Osteocyte (in vitro differentiated cells): ENCODE measurements around the gene PIGK. TPM values are rescaled to one million over a fixed set of nuclear protein-coding genes. Genes with fewer than 3 reads are reported as not detected.

Experiments
- DNase-seq: peaks from one replicate; pipeline ENCODE4 v3.0.0; 2021; ENCODE audit warnings: mixed read lengths; ENCODE audit not compliant: unreplicated experiment; ENCODE audit errors: extremely low spot score
- H3K27ac Mint-ChIP-seq: one replicate; pipeline ENCODE4 v1.8.0; 2021; ENCODE audit warnings: mild to moderate bottlenecking, mixed read lengths; ENCODE audit not compliant: unreplicated experiment
- H3K27me3 Mint-ChIP-seq: one replicate; pipeline ENCODE4 v1.8.0; 2021; ENCODE audit warnings: mixed read lengths; ENCODE audit not compliant: unreplicated experiment
- H3K36me3 Mint-ChIP-seq: one replicate; pipeline ENCODE4 v1.8.0; 2021; ENCODE audit warnings: mixed read lengths; ENCODE audit not compliant: unreplicated experiment
- H3K4me1 Mint-ChIP-seq: one replicate; pipeline ENCODE4 v1.8.0; 2021; ENCODE audit warnings: mixed read lengths; ENCODE audit not compliant: unreplicated experiment
- H3K4me3 Mint-ChIP-seq: one replicate; pipeline ENCODE4 v1.8.0; 2021; ENCODE audit warnings: mild to moderate bottlenecking, moderate library complexity, mixed read lengths; ENCODE audit not compliant: unreplicated experiment
- H3K9me3 Mint-ChIP-seq: one replicate; pipeline ENCODE4 v1.8.0; 2021; ENCODE audit warnings: mixed read lengths; ENCODE audit not compliant: unreplicated experiment
- CTCF ChIP-seq: fragments of 200-600 bp; sonication (generic); IDR thresholded peaks from 2 replicates; pipeline ENCODE4 v1.5.0; 2021; ENCODE audit warnings: antibody characterized with exemption, mild to moderate bottlenecking, moderate library complexity
- total RNA-seq: library from RNA; stranded (reverse); gene quantifications from 2 replicates; pipeline ENCODE4 v1.2.1, GENCODE V29; 2021

Gene PIGK
- total RNA-seq, 1 donor from 2014 or later = 53.8 TPM

GRCh38 chr1:77234096-77234495 lies 14.9 kb upstream of the PIGK start:
- H3K36me3 Mint-ChIP-seq = peaks cover 2% of the 10 kb centered on the region
- H3K4me3 Mint-ChIP-seq = no peak overlapping the region
- DNase-seq = no peak
- H3K27ac Mint-ChIP-seq = no peak overlapping the region
- no peak for TF ChIP-seq CTCF
- no peaks in the 10 kb centered on the region for H3K27me3 Mint-ChIP-seq
- H3K9me3 Mint-ChIP-seq = peaks cover 12% of the 10 kb centered on the region
- H3K4me1 Mint-ChIP-seq = peaks cover 14% of the 10 kb centered on the region

GRCh38 chr1:77232829-77233228 lies 13.6 kb upstream of the PIGK start:
- Mint-ChIP-seq H3K9me3 (peaks cover 12% of the 10 kb centered on the region), H3K4me3 (no peak overlapping the region), H3K27ac (no peak overlapping the region), H3K4me1 (peaks cover 19% of the 10 kb centered on the region), H3K36me3 (peaks cover 2% of the 10 kb centered on the region), H3K27me3 (no peaks in the 10 kb centered on the region)
- no peak for TF ChIP-seq CTCF
- DNase-seq = no peak

- H3K9me3 Mint-ChIP-seq = peaks cover 12% of the 10 kb centered on the region
- H3K36me3 Mint-ChIP-seq = peaks cover 2% of the 10 kb centered on the region
- H3K27me3 Mint-ChIP-seq = no peaks in the 10 kb centered on the region
- peak overlapping the region; percentile 31 for H3K27ac Mint-ChIP-seq
- H3K4me3 Mint-ChIP-seq = no peak overlapping the region
- no peak for DNase-seq
- TF ChIP-seq CTCF = no peak
- peaks cover 19% of the 10 kb centered on the region for H3K4me1 Mint-ChIP-seq
These were observed 10.8 kb upstream of the PIGK start for GRCh38 chr1:77230051-77230450.

GRCh38 chr1:77228836-77229235 lies 9.6 kb upstream of the PIGK start:
- H3K36me3 Mint-ChIP-seq = peaks cover 2% of the 10 kb centered on the region
- no peak overlapping the region for H3K27ac Mint-ChIP-seq
- DNase-seq = no peak
- peaks cover 19% of the 10 kb centered on the region for H3K4me1 Mint-ChIP-seq
- no peak overlapping the region for H3K4me3 Mint-ChIP-seq
- TF ChIP-seq CTCF = no peak
- H3K27me3 Mint-ChIP-seq = no peaks in the 10 kb centered on the region
- H3K9me3 Mint-ChIP-seq = peaks cover 11% of the 10 kb centered on the region

GRCh38 chr1:77227381-77227780 lies 8.2 kb upstream of the PIGK start:
- no peak for TF ChIP-seq CTCF
- H3K9me3 Mint-ChIP-seq = no peaks in the 10 kb centered on the region
- H3K36me3 Mint-ChIP-seq = peaks cover 9% of the 10 kb centered on the region
- H3K27ac Mint-ChIP-seq = no peak overlapping the region
- no peaks in the 10 kb centered on the region for H3K27me3 Mint-ChIP-seq
- DNase-seq = no peak
- H3K4me3 Mint-ChIP-seq = no peak overlapping the region
- peaks cover 19% of the 10 kb centered on the region for H3K4me1 Mint-ChIP-seq
